ENCODE results near the gene ISM1. TPM values are rescaled to one million over a fixed set of nuclear protein-coding genes. Genes with fewer than 3 reads are reported as not detected.

Gene ISM1
- total RNA-seq, 1 experiment from 2014 or later = 0.20 TPM

DNA sequence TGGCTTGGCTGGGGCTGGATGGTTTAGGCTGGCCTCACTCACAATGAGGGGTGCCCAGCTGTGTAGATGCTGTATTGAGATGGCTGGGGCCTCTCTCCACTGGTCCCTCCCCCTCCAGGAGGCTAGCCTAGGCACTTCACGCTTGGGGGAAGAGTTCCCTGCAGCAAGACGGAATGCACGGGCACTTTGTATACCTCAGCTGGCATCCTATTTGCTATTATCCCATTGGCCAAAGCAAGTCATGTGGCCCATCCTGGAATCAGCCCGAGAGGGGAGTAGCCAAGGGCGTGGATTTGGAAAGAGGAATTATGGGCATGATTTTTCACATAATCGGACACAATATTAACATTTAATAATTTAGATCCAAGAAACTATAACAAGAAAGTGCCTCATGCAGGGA, 64.3 kb downstream of the ISM1 start:
- Histone ChIP-seq H2AFZ (ENCODE audit: low read length) (no peak overlapping the region), H3K27ac (ENCODE audit: insufficient read length, low read depth, low read length) (no peak overlapping the region), H2BK20ac (ENCODE audit: low read depth, low read length, poor library complexity, severe bottlenecking) (no peak overlapping the region), H3K4me1 (ENCODE audit: insufficient read depth, low read length) (no peaks in the 10 kb centered on the region), H3K4ac (ENCODE audit: low read depth, low read length) (no peak overlapping the region), H4K8ac (replicated peaks; ENCODE audit: insufficient read length, low read depth, low read length) (no peak overlapping the region), H4K5ac (ENCODE audit: insufficient read length, low read depth, low read length) (no peak overlapping the region), H3K56ac (ENCODE audit: insufficient read length, low read depth, low read length) (no peak overlapping the region), H2BK5ac (ENCODE audit: insufficient read length, low read length) (no peak overlapping the region), H2BK120ac (ENCODE audit: low read depth, low read length, poor library complexity, severe bottlenecking) (no peak overlapping the region), H2AK5ac (ENCODE audit: insufficient read length, low read length) (no peak overlapping the region), H2BK12ac (ENCODE audit: insufficient read length, low read depth, low read length) (no peak overlapping the region), H3K14ac (ENCODE audit: insufficient read depth, low read length) (no peak overlapping the region), H4K20me1 (ENCODE audit: control insufficient read depth, insufficient read depth, insufficient read length) (no peaks in the 10 kb centered on the region), H3K4me2 (ENCODE audit: insufficient read depth, insufficient read length, low read length) (no peak overlapping the region), H3K23me2 (ENCODE audit: insufficient read length, low read depth, low read length, poor library complexity, severe bottlenecking) (no peaks in the 10 kb centered on the region), H3K23ac (ENCODE audit: insufficient read length, low read depth, low read length) (no peak overlapping the region), H3T11ph (ENCODE audit: low read length) (no peak overlapping the region), H3K79me2 (ENCODE audit: insufficient read depth, low read length) (no peaks in the 10 kb centered on the region), H3K79me1 (ENCODE audit: insufficient read depth, low read depth, low read length, poor library complexity, severe bottlenecking) (no peaks in the 10 kb centered on the region), H3K9ac (ENCODE audit: extremely low read depth, insufficient read length, low read length) (no peak overlapping the region), H2BK15ac (ENCODE audit: low read depth, low read length) (no peak overlapping the region), H3K9me3 (ENCODE audit: control insufficient read depth, low read depth, low read length) (no peaks in the 10 kb centered on the region), H4K91ac (ENCODE audit: insufficient read length, low read depth, low read length) (no peak overlapping the region), H3K18ac (ENCODE audit: insufficient read length, low read depth, low read length) (no peak overlapping the region), H3K27me3 (ENCODE audit: insufficient read depth, low read length) (no peaks in the 10 kb centered on the region)
- peak overlapping the region in 1 of 3 experiments; percentile 46; a peak in 1 of 7 replicates for H3K27ac Mint-ChIP-seq
- peaks cover 2 to 5% of the 10 kb centered on the region in 2 experiments; a peak in 3 of 4 replicates for H3K4me1 Mint-ChIP-seq
- no peak for DNase-seq
- H3K4me3 Mint-ChIP-seq = no peak overlapping the region
- TF ChIP-seq, protein P1, sequence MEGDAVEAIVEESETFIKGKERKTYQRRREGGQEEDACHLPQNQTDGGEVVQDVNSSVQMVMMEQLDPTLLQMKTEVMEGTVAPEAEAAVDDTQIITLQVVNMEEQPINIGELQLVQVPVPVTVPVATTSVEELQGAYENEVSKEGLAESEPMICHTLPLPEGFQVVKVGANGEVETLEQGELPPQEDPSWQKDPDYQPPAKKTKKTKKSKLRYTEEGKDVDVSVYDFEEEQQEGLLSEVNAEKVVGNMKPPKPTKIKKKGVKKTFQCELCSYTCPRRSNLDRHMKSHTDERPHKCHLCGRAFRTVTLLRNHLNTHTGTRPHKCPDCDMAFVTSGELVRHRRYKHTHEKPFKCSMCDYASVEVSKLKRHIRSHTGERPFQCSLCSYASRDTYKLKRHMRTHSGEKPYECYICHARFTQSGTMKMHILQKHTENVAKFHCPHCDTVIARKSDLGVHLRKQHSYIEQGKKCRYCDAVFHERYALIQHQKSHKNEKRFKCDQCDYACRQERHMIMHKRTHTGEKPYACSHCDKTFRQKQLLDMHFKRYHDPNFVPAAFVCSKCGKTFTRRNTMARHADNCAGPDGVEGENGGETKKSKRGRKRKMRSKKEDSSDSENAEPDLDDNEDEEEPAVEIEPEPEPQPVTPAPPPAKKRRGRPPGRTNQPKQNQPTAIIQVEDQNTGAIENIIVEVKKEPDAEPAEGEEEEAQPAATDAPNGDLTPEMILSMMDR (conservative IDR thresholded peaks at IDR 0.05) = no peak
- H3K27me3 Mint-ChIP-seq (ENCODE audit: low read depth) = no peaks in the 10 kb centered on the region
- H3K36me3 Mint-ChIP-seq (ENCODE audit: insufficient read depth in 1 of 3, low read depth in 3 of 3) = no peaks in the 10 kb centered on the region
- WGBS (ENCODE audit: extremely low coverage, insufficient read length, low lambda C conversion rate) = no CpG with 5 or more reads among the region's 6 CpGs
- H3K9me3 Mint-ChIP-seq = no peaks in the 10 kb centered on the region

Data from H9 (cell line).